ENCODE data around the gene SLC22A2. TPM values are rescaled to one million over a fixed set of nuclear protein-coding genes. Genes with fewer than 3 reads are reported as not detected.

The SLC22A2 gene
- total and polyA plus RNA-seq, 2 of the 13 experiments (the other 11 are each of a cell fraction or from before 2014, with no cell fraction given), result not detected

DNA sequence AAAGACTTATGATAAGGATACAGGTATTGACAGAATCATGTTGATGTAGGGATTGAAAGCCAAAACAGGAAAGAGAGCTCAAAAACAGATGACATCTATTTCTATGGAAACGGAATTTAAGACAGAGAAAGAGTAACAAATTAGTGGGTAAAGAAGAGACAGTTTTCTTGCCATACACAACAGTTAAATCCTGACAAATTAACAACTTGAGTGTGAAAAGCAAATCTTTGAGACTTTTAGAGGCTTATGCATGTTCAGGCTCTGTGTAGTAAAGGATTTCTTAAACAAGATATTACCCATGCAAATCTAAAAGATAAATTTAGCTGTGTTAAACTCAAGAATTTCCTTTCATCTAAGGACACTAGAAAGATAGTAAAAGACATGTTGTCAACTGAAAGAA lies 68.5 kb downstream of the SLC22A2 start (continued):
- TF ChIP-seq, protein P1, sequence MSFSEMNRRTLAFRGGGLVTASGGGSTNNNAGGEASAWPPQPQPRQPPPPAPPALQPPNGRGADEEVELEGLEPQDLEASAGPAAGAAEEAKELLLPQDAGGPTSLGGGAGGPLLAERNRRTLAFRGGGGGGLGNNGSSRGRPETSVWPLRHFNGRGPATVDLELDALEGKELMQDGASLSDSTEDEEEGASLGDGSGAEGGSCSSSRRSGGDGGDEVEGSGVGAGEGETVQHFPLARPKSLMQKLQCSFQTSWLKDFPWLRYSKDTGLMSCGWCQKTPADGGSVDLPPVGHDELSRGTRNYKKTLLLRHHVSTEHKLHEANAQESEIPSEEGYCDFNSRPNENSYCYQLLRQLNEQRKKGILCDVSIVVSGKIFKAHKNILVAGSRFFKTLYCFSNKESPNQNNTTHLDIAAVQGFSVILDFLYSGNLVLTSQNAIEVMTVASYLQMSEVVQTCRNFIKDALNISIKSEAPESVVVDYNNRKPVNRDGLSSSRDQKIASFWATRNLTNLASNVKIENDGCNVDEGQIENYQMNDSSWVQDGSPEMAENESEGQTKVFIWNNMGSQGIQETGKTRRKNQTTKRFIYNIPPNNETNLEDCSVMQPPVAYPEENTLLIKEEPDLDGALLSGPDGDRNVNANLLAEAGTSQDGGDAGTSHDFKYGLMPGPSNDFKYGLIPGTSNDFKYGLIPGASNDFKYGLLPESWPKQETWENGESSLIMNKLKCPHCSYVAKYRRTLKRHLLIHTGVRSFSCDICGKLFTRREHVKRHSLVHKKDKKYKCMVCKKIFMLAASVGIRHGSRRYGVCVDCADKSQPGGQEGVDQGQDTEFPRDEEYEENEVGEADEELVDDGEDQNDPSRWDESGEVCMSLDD (CRISPR knock-in tag; IDR thresholded peaks at IDR 0.05; ENCODE audit: borderline replicate concordance), result no peak
- TF ChIP-seq ZMAT5 (CRISPR knock-in tag; IDR thresholded peaks at IDR 0.05; ENCODE audit: borderline replicate concordance, low read depth) (no peak), EEA1 (CRISPR knock-in tag; IDR thresholded peaks at IDR 0.05; ENCODE audit: borderline replicate concordance) (no peak), AKAP8 (CRISPR knock-in tag; IDR thresholded peaks at IDR 0.05) (no peak), RBM22 (optimal IDR thresholded peaks at IDR 0.05; ENCODE audit: low read length) (no peak)
- TF ChIP-seq, protein P2, sequence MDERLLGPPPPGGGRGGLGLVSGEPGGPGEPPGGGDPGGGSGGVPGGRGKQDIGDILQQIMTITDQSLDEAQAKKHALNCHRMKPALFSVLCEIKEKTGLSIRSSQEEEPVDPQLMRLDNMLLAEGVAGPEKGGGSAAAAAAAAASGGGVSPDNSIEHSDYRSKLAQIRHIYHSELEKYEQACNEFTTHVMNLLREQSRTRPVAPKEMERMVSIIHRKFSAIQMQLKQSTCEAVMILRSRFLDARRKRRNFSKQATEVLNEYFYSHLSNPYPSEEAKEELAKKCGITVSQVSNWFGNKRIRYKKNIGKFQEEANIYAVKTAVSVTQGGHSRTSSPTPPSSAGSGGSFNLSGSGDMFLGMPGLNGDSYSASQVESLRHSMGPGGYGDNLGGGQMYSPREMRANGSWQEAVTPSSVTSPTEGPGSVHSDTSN (CRISPR knock-in tag; IDR thresholded peaks at IDR 0.05), result no peak

DNA sequence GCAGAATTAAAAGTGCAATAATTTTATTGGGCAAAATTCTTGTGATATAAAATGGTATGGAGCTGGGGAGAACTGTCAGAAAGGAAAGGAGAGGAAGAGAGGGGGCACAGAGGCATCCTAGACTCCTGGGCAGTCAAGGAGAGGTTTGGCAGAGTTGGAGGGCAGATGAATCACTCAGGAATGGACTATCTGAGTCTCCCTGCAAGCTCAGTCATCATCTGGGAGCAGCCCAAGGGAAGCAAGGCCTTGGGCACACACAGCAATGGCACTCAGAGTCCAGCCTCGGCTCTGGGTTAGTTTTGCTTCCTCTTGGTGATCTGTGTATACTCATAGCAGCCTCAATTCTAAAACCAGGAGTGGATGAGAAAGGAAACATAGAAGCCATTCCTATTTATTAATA lies 69.8 kb downstream of the SLC22A2 start:
- no peak overlapping the region for H3K4me2 ChIP-seq (ENCODE audit: low read depth, low read length)
- ChIA-PET CTCF (ENCODE audit: low intra/inter-chr PET ratio, low total read pairs) (no interaction called here), POLR2A (no interaction called here)
- intact Hi-C loops (cut with micrococcal nuclease; ENCODE audit: unreplicated experiment), result no loop called here
- no peak for DNase-seq (ENCODE audit: low spot score)
- WGBS (ENCODE audit: low lambda C conversion rate), result 0% methylated on average over 1 of the region's 1 CpG
- no peak overlapping the region for H3K4me3 ChIP-seq (replicated peaks in 1 of 3; ENCODE audit: insufficient read depth in 1 of 3, low read depth in 2 of 3, low read length in 3 of 3)
- no TSS peak for BruUV-seq (replicated peaks)
- no peak for ATAC-seq
- no peaks in the 10 kb centered on the region for H3K79me2 ChIP-seq (ENCODE audit: insufficient read depth, low read length)
- FAIRE-seq, result no peak
- no peak overlapping the region for H3K9ac ChIP-seq (ENCODE audit: insufficient read depth, low read depth, low read length)
- no peaks in the 10 kb centered on the region for H3K27me3 ChIP-seq (ENCODE audit: control insufficient read depth in 1 of 2, insufficient read depth in 2 of 2, low read length in 2 of 2)
- no peak for TF ChIP-seq ZNF230 (CRISPR knock-in tag; IDR thresholded peaks at IDR 0.05)
- TF ChIP-seq FOSL1 (CRISPR knock-in tag; IDR thresholded peaks at IDR 0.05; ENCODE audit: borderline replicate concordance), result no peak
- TF ChIP-seq, protein P3, sequence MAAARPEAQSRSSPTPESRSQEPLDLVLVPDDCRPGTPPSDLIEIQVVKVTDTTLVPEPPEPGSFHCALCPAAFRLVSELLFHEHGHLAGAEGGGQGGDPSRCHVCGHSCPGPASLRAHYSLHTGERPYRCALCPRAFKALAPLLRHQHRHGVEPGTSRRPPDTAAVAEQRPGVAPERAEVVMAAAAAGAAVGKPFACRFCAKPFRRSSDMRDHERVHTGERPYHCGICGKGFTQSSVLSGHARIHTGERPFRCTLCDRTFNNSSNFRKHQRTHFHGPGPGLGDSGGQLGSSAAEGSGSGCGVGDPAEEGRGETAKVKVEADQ (CRISPR knock-in tag; IDR thresholded peaks at IDR 0.05; ENCODE audit: borderline replicate concordance), result no peak
- TF ChIP-seq ZNF335 (CRISPR knock-in tag; IDR thresholded peaks at IDR 0.05), result no peak
- no peak for TF ChIP-seq TBL1XR1 (IDR thresholded peaks at IDR 0.05; ENCODE audit: borderline replicate concordance, low read length, partially characterized antibody)
- no peak for TF ChIP-seq PAWR (CRISPR knock-in tag; IDR thresholded peaks at IDR 0.05; ENCODE audit: borderline replicate concordance)
- no peak for TF ChIP-seq PRMT3 (CRISPR knock-in tag; IDR thresholded peaks at IDR 0.05; ENCODE audit: borderline replicate concordance, low read depth)
- no peak for TF ChIP-seq ZNF567 (CRISPR knock-in tag; IDR thresholded peaks at IDR 0.05; ENCODE audit: borderline replicate concordance)
- no peak for TF ChIP-seq IRX3 (CRISPR knock-in tag; IDR thresholded peaks at IDR 0.05; ENCODE audit: borderline replicate concordance, low read depth)
- no peak for TF ChIP-seq CEBPG (CRISPR knock-in tag; IDR thresholded peaks at IDR 0.05)
- TF ChIP-seq THAP8 (CRISPR knock-in tag; IDR thresholded peaks at IDR 0.05; ENCODE audit: borderline replicate concordance), result no peak
- no peak for TF ChIP-seq FOXP1 (IDR thresholded peaks at IDR 0.05)
- TF ChIP-seq FOXP1 (CRISPR knock-in tag; IDR thresholded peaks at IDR 0.05), result no peak
- H3K36me3 ChIP-seq (replicated peaks in 1 of 2; ENCODE audit: control insufficient read depth in 1 of 2, insufficient read depth in 2 of 2, low read length in 2 of 2), result no peaks in the 10 kb centered on the region
- no peak overlapping the region for H3K27ac ChIP-seq (ENCODE audit: extremely low read length, insufficient read depth, low read length)
- no peaks in the 10 kb centered on the region for H3K4me1 ChIP-seq (ENCODE audit: insufficient read depth, low read length)
- in situ Hi-C loops (cut with HindIII; ENCODE audit: extremely low pct_ligation_motif_present, low pct_unique_long_range_greater_than_20kb), result no loop called here
- H4K20me1 ChIP-seq (ENCODE audit: insufficient read depth, low read length), result no peaks in the 10 kb centered on the region
- no peak overlapping the region for H2AFZ ChIP-seq (ENCODE audit: low read length)
- peaks cover 21% of the 10 kb centered on the region for H3K9me3 ChIP-seq (ENCODE audit: low read length)

All from HepG2 (cell line).